ENCODE measurements around the gene FAM25G. TPM values are rescaled to one million over a fixed set of nuclear protein-coding genes. Genes with fewer than 3 reads are reported as not detected.

The FAM25G gene
- total RNA-seq, 5 donors from 2014 or later (not counting 1 experiment from before 2014, with no cell fraction given): not detected

DNA sequence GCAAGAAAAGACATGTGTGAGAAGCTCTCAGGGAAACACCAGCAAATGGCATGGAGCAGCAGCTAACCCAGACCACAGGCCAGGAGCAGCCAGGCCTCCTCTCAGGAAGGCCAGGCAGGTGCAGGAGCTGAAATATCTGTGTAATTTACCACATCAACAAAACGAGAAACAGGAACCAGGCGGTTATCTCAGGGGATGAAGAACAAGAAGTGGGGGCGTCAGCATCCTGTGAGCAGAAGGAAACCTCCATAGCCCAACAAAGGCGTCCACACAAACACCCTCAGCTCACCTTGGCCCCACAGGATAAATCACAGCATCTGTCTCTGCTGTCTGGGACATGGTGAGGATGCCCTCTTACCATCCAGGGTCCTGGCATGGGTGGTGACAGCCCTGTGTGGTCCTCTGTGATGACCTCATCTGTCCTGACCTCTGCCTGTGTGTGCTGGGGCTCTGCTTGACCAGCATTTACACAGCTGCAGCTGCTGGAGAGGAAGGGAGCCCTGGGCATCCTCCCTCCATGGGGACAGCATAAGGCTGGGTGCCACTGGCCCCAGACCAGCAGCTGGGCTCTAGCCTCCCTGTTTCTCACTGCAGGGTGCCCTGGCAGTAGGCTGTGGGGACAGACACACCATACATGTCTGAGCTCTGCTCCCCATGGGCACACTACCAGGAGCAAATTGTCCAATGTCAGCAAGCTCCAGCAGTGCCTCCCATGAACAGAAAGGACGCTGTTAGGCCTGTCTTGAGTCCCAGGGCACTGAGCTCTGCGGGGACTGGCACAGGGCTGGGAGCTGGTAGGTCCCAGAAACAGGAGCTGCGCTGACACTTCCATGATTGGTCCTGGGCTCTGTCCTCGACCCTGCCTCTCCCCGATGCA lies 42.2 kb downstream of the FAM25G start:
- CTCF ChIA-PET: no interaction called here
- Mint-ChIP-seq H3K4me1 (peaks cover 8 to 18% (median 9%) of the 10 kb centered on the region in 3 donors), H3K27me3 (peaks cover 0 to 7% of the 10 kb centered on the region in 2 donors), H3K27ac (no peak overlapping the region), H3K9me3 (peaks cover 11 to 13% (median 12%) of the 10 kb centered on the region in 3 donors), H3K36me3 (peaks cover 2% of the 10 kb centered on the region), H3K4me3 (no peak overlapping the region)
- ATAC-seq (replicated peaks in 1 of 4) (peak in 1 of 4 experiments; percentile 40), DNase-seq (no peak)
- Histone ChIP-seq H3K9me3 (peaks cover 2% of the 10 kb centered on the region), H3K4me3 (ENCODE audit: control insufficient read depth in 1 of 2, extremely low read depth in 1 of 2, low read length in 1 of 2) (no peak overlapping the region), H3K27me3 (replicated peaks in 1 of 2; ENCODE audit: control insufficient read depth in 2 of 2, extremely low read depth in 1 of 2, insufficient read depth in 2 of 2, low read length in 1 of 2) (peaks cover 0 to 45% of the 10 kb centered on the region in 2 experiments), H3K4me1 (ENCODE audit: control insufficient read depth in 1 of 2, extremely low read depth in 1 of 2, insufficient read depth in 2 of 2, low read length in 2 of 2) (peaks cover 7 to 15% of the 10 kb centered on the region in 2 experiments), H3K27ac (ENCODE audit: low read length) (no peak overlapping the region), H3K36me3 (ENCODE audit: control insufficient read depth in 2 of 2, extremely low read depth in 1 of 2, insufficient read depth in 1 of 2, low read length in 1 of 2) (no peaks in the 10 kb centered on the region)
- POLR2A ChIA-PET: no interaction called here
- 54% methylated on average over 4 of the region's 9 CpGs for WGBS (ENCODE audit: insufficient coverage)

DNA sequence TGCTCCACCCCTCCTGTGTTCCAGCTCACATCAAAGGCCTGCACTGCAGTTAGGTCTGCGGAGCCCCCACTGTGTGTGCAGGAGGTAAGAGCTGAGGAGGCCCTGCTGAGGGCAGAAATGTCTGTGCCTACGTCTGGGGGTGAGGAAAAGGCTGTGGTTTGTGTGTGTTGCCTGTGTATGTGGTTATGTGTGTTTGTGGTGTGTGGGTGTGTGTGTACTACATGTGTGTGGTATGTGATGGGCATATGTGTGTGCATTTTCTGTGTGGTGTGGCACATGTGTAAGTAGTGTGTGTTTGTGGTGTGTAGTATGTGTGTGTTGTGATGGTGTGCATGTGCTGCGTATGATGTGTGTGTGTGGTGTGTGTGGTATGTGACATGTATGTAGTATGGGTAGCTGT lies 43.8 kb downstream of the FAM25G start:
- no peak overlapping the region for H3K27ac ChIP-seq (ENCODE audit: low read length)
- peaks cover 11 to 13% (median 12%) of the 10 kb centered on the region in 3 donors for H3K9me3 Mint-ChIP-seq
- peaks cover 2% of the 10 kb centered on the region for H3K9me3 ChIP-seq
- WGBS (ENCODE audit: insufficient coverage): 65% methylated on average over 3 of the region's 3 CpGs
- peaks cover 2% of the 10 kb centered on the region for H3K36me3 Mint-ChIP-seq
- ChIA-PET CTCF (no interaction called here), POLR2A (no interaction called here)
- peaks cover 7 to 15% of the 10 kb centered on the region in 2 experiments for H3K4me1 ChIP-seq (ENCODE audit: control insufficient read depth in 1 of 2, extremely low read depth in 1 of 2, insufficient read depth in 2 of 2, low read length in 2 of 2)
- no peak overlapping the region for H3K27ac Mint-ChIP-seq
- DNase-seq: no peak
- no peaks in the 10 kb centered on the region for H3K36me3 ChIP-seq (ENCODE audit: control insufficient read depth in 2 of 2, extremely low read depth in 1 of 2, insufficient read depth in 1 of 2, low read length in 1 of 2)
- no peak overlapping the region for H3K4me3 ChIP-seq (ENCODE audit: control insufficient read depth in 1 of 2, extremely low read depth in 1 of 2, low read length in 1 of 2)
- no peak for ATAC-seq (replicated peaks in 1 of 4)
- H3K27me3 ChIP-seq (replicated peaks in 1 of 2; ENCODE audit: control insufficient read depth in 2 of 2, extremely low read depth in 1 of 2, insufficient read depth in 2 of 2, low read length in 1 of 2): peaks cover 0 to 47% of the 10 kb centered on the region in 2 experiments
- no peak overlapping the region for H3K4me3 Mint-ChIP-seq
- H3K27me3 Mint-ChIP-seq: peaks cover 0 to 9% of the 10 kb centered on the region in 2 donors
- peaks cover 8 to 18% (median 9%) of the 10 kb centered on the region in 3 donors for H3K4me1 Mint-ChIP-seq

DNA sequence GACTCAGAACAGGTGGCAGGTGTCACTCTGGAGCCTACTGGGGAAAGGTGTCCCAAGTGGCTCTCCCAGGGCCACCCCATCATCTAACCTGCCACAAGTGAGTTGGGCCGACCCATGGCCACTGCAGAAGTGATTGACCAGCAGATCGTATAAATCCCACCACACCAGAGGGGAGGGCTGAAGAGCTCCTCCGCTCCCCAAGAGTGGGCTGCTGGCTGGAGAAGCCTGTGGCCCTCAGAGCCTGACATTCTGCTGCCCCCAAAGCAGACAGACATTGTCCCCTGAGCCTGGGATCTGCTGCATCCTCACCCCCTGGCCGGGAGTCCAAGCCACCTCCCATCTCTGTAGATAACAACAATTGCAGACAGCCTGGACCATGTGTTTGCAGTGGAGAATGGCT lies 44.3 kb downstream of the FAM25G start:
- Histone ChIP-seq H3K36me3 (ENCODE audit: control insufficient read depth in 2 of 2, extremely low read depth in 1 of 2, insufficient read depth in 1 of 2, low read length in 1 of 2) (no peaks in the 10 kb centered on the region), H3K4me3 (ENCODE audit: control insufficient read depth in 1 of 2, extremely low read depth in 1 of 2, low read length in 1 of 2) (no peak overlapping the region), H3K27me3 (replicated peaks in 1 of 2; ENCODE audit: control insufficient read depth in 2 of 2, extremely low read depth in 1 of 2, insufficient read depth in 2 of 2, low read length in 1 of 2) (peaks cover 0 to 47% of the 10 kb centered on the region in 2 experiments), H3K27ac (ENCODE audit: low read length) (no peak overlapping the region), H3K4me1 (ENCODE audit: control insufficient read depth in 1 of 2, extremely low read depth in 1 of 2, insufficient read depth in 2 of 2, low read length in 2 of 2) (peaks cover 7 to 15% of the 10 kb centered on the region in 2 experiments), H3K9me3 (peaks cover 2% of the 10 kb centered on the region)
- Mint-ChIP-seq H3K4me1 (peaks cover 8 to 18% (median 9%) of the 10 kb centered on the region in 3 donors), H3K27ac (no peak overlapping the region), H3K36me3 (peaks cover 2% of the 10 kb centered on the region), H3K27me3 (peaks cover 2 to 14% of the 10 kb centered on the region in 2 donors), H3K9me3 (peaks cover 11 to 13% (median 12%) of the 10 kb centered on the region in 3 donors), H3K4me3 (no peak overlapping the region)
- ChIA-PET CTCF (no interaction called here), POLR2A (no interaction called here)
- ATAC-seq (replicated peaks in 1 of 4) (no peak), DNase-seq (no peak)
- 67% methylated on average over 1 of the region's 4 CpGs for WGBS (ENCODE audit: insufficient coverage)

DNA sequence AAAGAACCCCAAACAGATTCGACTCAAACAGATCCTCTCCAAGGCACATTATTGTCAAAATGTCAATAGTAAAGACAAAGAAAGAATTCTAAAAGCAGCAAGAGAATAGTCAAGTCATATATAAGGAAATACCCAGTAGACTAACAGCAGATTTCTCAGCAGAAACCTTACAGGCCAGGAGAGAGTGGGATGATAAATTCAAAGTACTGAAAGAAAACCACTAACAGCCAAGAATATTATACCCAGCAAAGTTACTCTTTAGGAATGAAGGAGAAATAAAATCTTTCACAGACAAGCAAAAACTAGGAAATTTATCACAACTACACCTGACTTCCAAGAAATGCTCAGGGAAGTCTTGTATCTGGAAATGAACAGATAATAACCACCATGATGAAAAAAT lies 45.8 kb downstream of the FAM25G start:
- Histone ChIP-seq H3K36me3 (ENCODE audit: control insufficient read depth in 2 of 2, extremely low read depth in 1 of 2, insufficient read depth in 1 of 2, low read length in 1 of 2) (no peaks in the 10 kb centered on the region), H3K27me3 (replicated peaks in 1 of 2; ENCODE audit: control insufficient read depth in 2 of 2, extremely low read depth in 1 of 2, insufficient read depth in 2 of 2, low read length in 1 of 2) (peaks cover 0 to 44% of the 10 kb centered on the region in 2 experiments), H3K4me1 (ENCODE audit: control insufficient read depth in 1 of 2, extremely low read depth in 1 of 2, insufficient read depth in 2 of 2, low read length in 2 of 2) (peaks cover 7 to 15% of the 10 kb centered on the region in 2 experiments), H3K4me3 (ENCODE audit: control insufficient read depth in 1 of 2, extremely low read depth in 1 of 2, low read length in 1 of 2) (no peak overlapping the region), H3K9me3 (peaks cover 2% of the 10 kb centered on the region), H3K27ac (ENCODE audit: low read length) (no peak overlapping the region)
- Mint-ChIP-seq H3K9me3 (peaks cover 11 to 13% (median 12%) of the 10 kb centered on the region in 3 donors), H3K36me3 (peaks cover 2% of the 10 kb centered on the region), H3K4me1 (peaks cover 8 to 18% (median 9%) of the 10 kb centered on the region in 3 donors), H3K27me3 (peaks cover 13 to 24% of the 10 kb centered on the region in 2 donors), H3K27ac (no peak overlapping the region), H3K4me3 (no peak overlapping the region)
- no peak for ATAC-seq (replicated peaks in 1 of 4)
- ChIA-PET CTCF (no interaction called here), POLR2A (no interaction called here)
- no peak for DNase-seq
- WGBS (ENCODE audit: insufficient coverage): no CpG with 5 or more reads among the region's 1 CpG

DNA sequence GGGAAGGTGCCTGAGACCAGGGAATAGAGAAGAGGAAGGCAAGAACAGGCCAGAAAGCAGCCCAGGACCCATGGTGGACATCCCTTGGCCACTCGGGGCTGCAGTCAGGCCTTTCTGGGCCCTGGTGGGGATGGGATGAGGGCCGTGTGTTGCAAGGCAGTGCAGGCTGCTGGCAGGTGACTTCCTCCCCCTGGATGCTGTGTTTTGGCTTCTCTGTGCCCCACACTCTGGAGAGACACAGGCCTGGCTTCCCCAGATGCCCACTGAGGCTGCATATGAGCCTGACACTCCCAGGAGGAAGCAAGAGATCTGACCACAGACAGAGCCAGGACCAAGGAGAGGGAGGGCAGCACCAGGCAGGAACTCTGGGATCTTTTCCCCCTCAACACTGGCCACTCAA lies 47.5 kb downstream of the FAM25G start:
- H3K27me3 ChIP-seq (replicated peaks in 1 of 2; ENCODE audit: control insufficient read depth in 2 of 2, extremely low read depth in 1 of 2, insufficient read depth in 2 of 2, low read length in 1 of 2): peaks cover 0 to 47% of the 10 kb centered on the region in 2 experiments
- H3K9me3 ChIP-seq: peaks cover 2% of the 10 kb centered on the region
- Mint-ChIP-seq H3K4me1 (peaks cover 6 to 16% (median 8%) of the 10 kb centered on the region in 3 donors), H3K9me3 (peaks cover 11 to 16% (median 13%) of the 10 kb centered on the region in 3 donors), H3K27ac (no peak overlapping the region), H3K27me3 (peaks cover 17 to 30% of the 10 kb centered on the region in 2 donors), H3K36me3 (peaks cover 2% of the 10 kb centered on the region), H3K4me3 (no peak overlapping the region)
- ChIA-PET POLR2A (no interaction called here), CTCF (no interaction called here)
- 50% methylated on average over 1 of the region's 2 CpGs for WGBS (ENCODE audit: insufficient coverage)
- DNase-seq (no peak), ATAC-seq (replicated peaks in 1 of 4) (no peak)
- H3K36me3 ChIP-seq (ENCODE audit: control insufficient read depth in 2 of 2, extremely low read depth in 1 of 2, insufficient read depth in 1 of 2, low read length in 1 of 2): no peaks in the 10 kb centered on the region
- H3K4me3 ChIP-seq (ENCODE audit: control insufficient read depth in 1 of 2, extremely low read depth in 1 of 2, low read length in 1 of 2): no peak overlapping the region
- H3K27ac ChIP-seq (ENCODE audit: low read length): no peak overlapping the region
- peaks cover 1 to 15% of the 10 kb centered on the region in 2 experiments for H3K4me1 ChIP-seq (ENCODE audit: control insufficient read depth in 1 of 2, extremely low read depth in 1 of 2, insufficient read depth in 2 of 2, low read length in 2 of 2)

DNA sequence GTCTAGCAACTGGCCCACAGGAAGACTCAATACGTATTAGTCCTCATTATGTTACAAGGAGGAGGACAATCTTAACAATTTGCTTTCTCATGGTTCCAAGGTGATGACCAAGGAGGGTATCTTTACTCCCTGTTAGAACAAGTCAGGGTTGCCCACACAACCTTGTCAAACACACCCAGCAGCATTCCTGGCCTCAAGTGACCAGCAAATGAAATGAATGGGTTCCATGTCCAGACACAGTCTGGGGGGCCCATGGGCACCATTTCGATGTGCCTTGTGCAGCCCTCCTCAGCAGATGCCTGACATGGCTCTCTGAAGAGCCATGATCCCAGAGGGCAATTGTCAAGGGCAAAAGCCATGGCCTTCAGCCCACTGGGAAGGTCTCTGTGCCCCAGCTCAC lies 48.4 kb downstream of the FAM25G start:
- H3K27me3 ChIP-seq (replicated peaks in 1 of 2; ENCODE audit: control insufficient read depth in 2 of 2, extremely low read depth in 1 of 2, insufficient read depth in 2 of 2, low read length in 1 of 2): peaks cover 0 to 47% of the 10 kb centered on the region in 2 experiments
- DNase-seq: no peak
- H3K27ac Mint-ChIP-seq: no peak overlapping the region
- no peaks in the 10 kb centered on the region for H3K36me3 ChIP-seq (ENCODE audit: control insufficient read depth in 2 of 2, extremely low read depth in 1 of 2, insufficient read depth in 1 of 2, low read length in 1 of 2)
- peaks cover 13 to 22% (median 15%) of the 10 kb centered on the region in 3 donors for H3K9me3 Mint-ChIP-seq
- ATAC-seq (replicated peaks in 1 of 4): no peak
- no peak overlapping the region for H3K4me3 ChIP-seq (ENCODE audit: control insufficient read depth in 1 of 2, extremely low read depth in 1 of 2, low read length in 1 of 2)
- H3K4me3 Mint-ChIP-seq: no peak overlapping the region
- 69% methylated on average over 2 of the region's 2 CpGs for WGBS (ENCODE audit: insufficient coverage)
- peaks cover 2% of the 10 kb centered on the region for H3K9me3 ChIP-seq
- H3K4me1 ChIP-seq (ENCODE audit: control insufficient read depth in 1 of 2, extremely low read depth in 1 of 2, insufficient read depth in 2 of 2, low read length in 2 of 2): peaks cover 0 to 9% of the 10 kb centered on the region in 2 experiments
- H3K27me3 Mint-ChIP-seq: peaks cover 22 to 35% of the 10 kb centered on the region in 2 donors
- H3K27ac ChIP-seq (ENCODE audit: low read length): no peak overlapping the region
- H3K4me1 Mint-ChIP-seq: peaks cover 0 to 7% (median 2%) of the 10 kb centered on the region in 3 donors
- peaks cover 2% of the 10 kb centered on the region for H3K36me3 Mint-ChIP-seq
- ChIA-PET POLR2A (no interaction called here), CTCF (no interaction called here)

Data from T-cell (primary cell).